Heart right ventricle (tissue), 16 donors: ENCODE data around the gene RPL23. TPM values are rescaled to one million over a fixed set of nuclear protein-coding genes. Genes with fewer than 3 reads are reported as not detected.

Experiments used
- ATAC-seq, 8 donors: fragments of 200-7000 bp; cut with Tn5 transposase; one replicate each; pipeline ENCODE4 v1.9.1; 2020; ENCODE audit warnings: mild to moderate bottlenecking in 8 of 8, moderate library complexity in 8 of 8, moderate number of reproducible peaks in 1 of 8
- DNase-seq, 2 donors: peaks; one replicate each; pipeline ENCODE4 v3.0.0-alpha.2; 2020
- H3K27ac ChIP-seq, 10 donors: fragments of 200-600 bp; sonication (generic) in 2 of 10; one replicate each; pipeline versions ENCODE4 v1.5.0 to v1.8.0; 2020 to 2022; ENCODE audit warnings: mild to moderate bottlenecking in 3 of 10
- H3K27me3 ChIP-seq, 7 donors: fragments of 200-600 bp; one replicate each; pipeline ENCODE4 v1.8.0; 2021 to 2022; ENCODE audit warnings: mild to moderate bottlenecking in 2 of 7
- H3K36me3 ChIP-seq, 9 donors: fragments of 200-600 bp; sonication (generic) in 1 of 9; one replicate each; pipeline versions ENCODE4 v1.5.0 to v1.8.0; 2020 to 2022; ENCODE audit warnings: mild to moderate bottlenecking in 2 of 9
- H3K4me1 ChIP-seq, 9 donors: fragments of 200-600 bp; sonication (generic) in 1 of 9; one replicate each; pipeline versions ENCODE4 v1.5.0 to v1.8.0; 2020 to 2022; ENCODE audit warnings: mild to moderate bottlenecking in 4 of 9
- H3K4me3 ChIP-seq, 10 donors: fragments of 200-600 bp; sonication (generic) in 2 of 10; one replicate each; pipeline versions ENCODE4 v1.5.0 to v1.8.0; 2020 to 2022; ENCODE audit warnings: mild to moderate bottlenecking in 7 of 10, moderate library complexity in 2 of 10
- H3K9me3 ChIP-seq, 11 donors: fragments of 200-600 bp in 10 of 11; sonication (generic) in 2 of 11; one replicate each; pipeline versions ENCODE4 v1.5.0 to v1.8.0; 2013 to 2022; ENCODE audit warnings: mild to moderate bottlenecking in 2 of 11, control low read depth in 1 of 11, moderate library complexity in 1 of 11
- WGBS, 2 donors: extraction: QIAGEN DNeasy Blood & Tissue Kit; methylation state at CpG; one replicate each; pipeline ENCODE4 v1.1.7; 2013; ENCODE audit warnings: inconsistent platforms in 1 of 2; 5-methylcytosine and 5-hydroxymethylcytosine counted together
- intact Hi-C, 10 donors: fragments of 100-400 bp; cut with DNase I; formaldehyde crosslinking; loops; one replicate each; pipeline versions ENCODE4 v1.11.1 to v1.14.2; 2022
- polyA plus RNA-seq, 2 donors: library from polyadenylated mRNA; stranded (reverse); fragments of 200-250 nt; gene quantifications; one replicate each; pipeline ENCODE4 v1.2.3, GENCODE V29; 2013
- total RNA-seq, 10 donors: library from RNA; stranded (reverse); fragmentation: NEBNext Ultra II Directional in 3 of 10; extraction: Animal tissue kit (Norgen Biotek cat#: 25700) in 3 of 10; gene quantifications; one replicate each; pipeline versions ENCODE4 v1.2.1 to v1.2.4, GENCODE V29; 2021 to 2023
- TF ChIP-seq, protein P1 (sequence below), 9 donors: fragments of 200-600 bp; sonication (generic) in 2 of 9; IDR thresholded peaks; one replicate each; pipeline versions ENCODE4 v1.5.0 to v1.8.0; 2021 to 2022; ENCODE audit warnings: antibody characterized with exemption in 9 of 9, mild to moderate bottlenecking in 5 of 9, moderate library complexity in 1 of 9
- donor health status: Arrhythmogenic right ventricular cardiomyopathy.
- donor health status: ischemic (EF 13 %, LVEDD 7.1; RV severe dilation, severe dysfunction).
- donor health status: healthy with polysubstance abuse.
- donor health status: DM: no; HTN: yes; CAD: no.
- donor health status: DM: no; HTN: no; CAD: no.
- donor health status: ischemic (EF 25% LVEDD 6.9; RV normal size, moderate dysfunction).
- donor health status: ischemic (EF 25% LVEDD 5.7; RV mildly dilated, moderate dysfunction).
- donor health status: healthy.
- donor health status: DM: yes; HTN: yes; CAD: no.
- donor health status: Ischemic cardiomyopathy.
- donor health status: ischemic (EF 35%, LVEDD 5.7; RV mildly dilated, moderate dysfunction).
- donor health status: nonischemic (EF 11% LVEDD 7.7; RV severe dilation, severe dysfunction).
- donor health status: DM: yes; HTN: yes; CAD: no.
- donor health status: PGD.
- donor health status: ischemic (EF 29% LVEDD 5.4; RV normal size, mild dysfunction).
- donor health status: nonischemic (EF 23%, LVEDD 6.1; RV moderate dilation, normal function).

Gene RPL23
- total and polyA plus RNA-seq, 12 donors: 725 to 2,733 (median 850) TPM

GRCh38 chr17:38879878-38880665, 26.6 kb upstream of the RPL23 start:
- Histone ChIP-seq H3K36me3 (peaks cover 0 to 76% (median 4%) of the 10 kb centered on the region in 9 donors), H3K4me3 (peak overlapping the region in 6 of 10 donors; percentile 0 to 19 (median 5)), H3K27ac (peak overlapping the region; percentile 33 to 81 (median 68)), H3K4me1 (peaks cover 46 to 97% (median 93%) of the 10 kb centered on the region in 9 donors), H3K27me3 (no peaks in the 10 kb centered on the region), H3K9me3 (no peaks in the 10 kb centered on the region)
- DNase-seq: peak; percentile 32 to 55
- ATAC-seq: peak in 7 of 8 donors; percentile 32 to 65 (median 52)
- intact Hi-C loops: loop anchor here in 3 of 10 donors (2.0 to 10.0 kb wide), 3 partner anchors 43 to 275 kb away; partner anchors contain the start of genes FBXO47 (in 1 of the 3) and PLXDC1 (in 1 of the 3)
- TF ChIP-seq, protein P1, sequence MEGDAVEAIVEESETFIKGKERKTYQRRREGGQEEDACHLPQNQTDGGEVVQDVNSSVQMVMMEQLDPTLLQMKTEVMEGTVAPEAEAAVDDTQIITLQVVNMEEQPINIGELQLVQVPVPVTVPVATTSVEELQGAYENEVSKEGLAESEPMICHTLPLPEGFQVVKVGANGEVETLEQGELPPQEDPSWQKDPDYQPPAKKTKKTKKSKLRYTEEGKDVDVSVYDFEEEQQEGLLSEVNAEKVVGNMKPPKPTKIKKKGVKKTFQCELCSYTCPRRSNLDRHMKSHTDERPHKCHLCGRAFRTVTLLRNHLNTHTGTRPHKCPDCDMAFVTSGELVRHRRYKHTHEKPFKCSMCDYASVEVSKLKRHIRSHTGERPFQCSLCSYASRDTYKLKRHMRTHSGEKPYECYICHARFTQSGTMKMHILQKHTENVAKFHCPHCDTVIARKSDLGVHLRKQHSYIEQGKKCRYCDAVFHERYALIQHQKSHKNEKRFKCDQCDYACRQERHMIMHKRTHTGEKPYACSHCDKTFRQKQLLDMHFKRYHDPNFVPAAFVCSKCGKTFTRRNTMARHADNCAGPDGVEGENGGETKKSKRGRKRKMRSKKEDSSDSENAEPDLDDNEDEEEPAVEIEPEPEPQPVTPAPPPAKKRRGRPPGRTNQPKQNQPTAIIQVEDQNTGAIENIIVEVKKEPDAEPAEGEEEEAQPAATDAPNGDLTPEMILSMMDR (IDR thresholded peaks at IDR 0.05): no peak
- WGBS, 2 donors: 16 to 18% methylated on average over 6 of the region's 6 CpGs

DNA sequence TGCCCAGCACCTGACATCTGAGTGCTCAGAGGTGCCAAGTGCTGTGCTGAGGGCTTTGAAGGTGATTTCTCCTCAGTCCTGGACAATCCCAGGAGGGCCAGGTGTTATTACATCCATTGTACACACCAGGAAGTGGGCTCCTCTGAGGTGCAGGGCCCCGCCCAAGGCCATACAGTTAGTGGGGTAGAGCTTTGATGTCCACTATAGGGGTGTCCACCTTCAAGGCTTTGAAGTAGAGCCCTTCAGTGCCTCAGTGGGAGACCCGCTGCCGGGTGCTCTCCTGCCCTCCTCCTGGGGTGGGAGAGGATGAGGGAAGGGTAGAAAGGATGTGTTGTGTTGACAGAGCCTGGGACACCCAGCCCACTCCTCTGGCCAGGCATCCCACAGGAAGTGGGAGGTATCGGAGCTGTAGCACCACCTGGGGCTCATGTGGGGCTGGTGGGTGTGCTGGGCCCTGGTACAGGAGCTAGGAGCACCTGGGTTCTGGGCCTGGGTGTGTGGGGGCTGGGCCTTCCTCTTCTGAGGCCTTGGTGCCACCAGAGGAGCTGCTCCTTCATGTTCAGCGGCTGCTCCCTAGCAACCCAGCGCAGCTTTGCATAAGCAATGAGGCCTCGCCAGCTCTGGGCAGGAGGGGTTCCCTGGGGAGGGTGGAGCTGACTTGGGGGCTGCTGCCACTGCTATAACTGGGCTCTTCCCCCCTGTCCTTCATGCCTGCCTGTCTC, 23.8 kb upstream of the RPL23 start:
- Histone ChIP-seq H3K9me3 (no peaks in the 10 kb centered on the region), H3K4me1 (peaks cover 46 to 99% (median 93%) of the 10 kb centered on the region in 9 donors), H3K36me3 (peaks cover 0 to 78% (median 4%) of the 10 kb centered on the region in 9 donors), H3K27me3 (no peaks in the 10 kb centered on the region), H3K4me3 (no peak overlapping the region), H3K27ac (peak overlapping the region in 7 of 10 donors; percentile 3 to 70 (median 34))
- ATAC-seq (no peak), DNase-seq (no peak)
- TF ChIP-seq, protein P1 (IDR thresholded peaks at IDR 0.05): no peak
- intact Hi-C loops: loop anchor here in 2 of 10 donors (10.0 kb wide), 2 partner anchors 88 to 278 kb away; partner anchors contain the start of genes FBXO47 (in 1 of the 2) and PLXDC1 (in 1 of the 2)
- 63 to 69% methylated on average over 7 of the region's 7 CpGs for WGBS, 2 donors

- WGBS, 2 donors: 59 to 65% methylated on average over 5 of the region's 5 CpGs
- Histone ChIP-seq H3K36me3 (peaks cover 0 to 61% (median 4%) of the 10 kb centered on the region in 9 donors), H3K4me3 (peak overlapping the region in 3 of 10 donors; percentile 15 to 21 (median 17)), H3K27me3 (no peaks in the 10 kb centered on the region), H3K4me1 (peaks cover 39 to 96% (median 90%) of the 10 kb centered on the region in 9 donors), H3K9me3 (no peaks in the 10 kb centered on the region), H3K27ac (peak overlapping the region in 9 of 10 donors; percentile 16 to 64 (median 38))
- intact Hi-C loops: loop anchor here in 2 of 10 donors (10.0 kb wide), 2 partner anchors 89 to 279 kb away; partner anchors contain the start of genes FBXO47 (in 1 of the 2) and PLXDC1 (in 1 of the 2)
- DNase-seq (no peak), ATAC-seq (no peak)
- TF ChIP-seq, protein P1 (IDR thresholded peaks at IDR 0.05): no peak
Observed at GRCh38 chr17:38875477-38876075, 22.1 kb upstream of the RPL23 start.
